GM18861 (cell line): ENCODE measurements around the gene SDCCAG8.
"Not testable (repeated sequence)": the region's sequence is repeated elsewhere in the genome, so short reads cannot be mapped to it uniquely, and the experiment has no call there.

Experiments
- ATAC-seq: cut with Tn5 transposase; IDR thresholded peaks from one replicate; pipeline ENCODE4 v1.9.1; 2021; ENCODE audit not compliant: unreplicated experiment

Gene SDCCAG8

GRCh38 chr1:243255791-243256512 is at the start of gene SDCCAG8:
SDCCAG8 (plus strand) TSS chr1:243256041; CDS start chr1:243256174, 133 bp downstream.
- peak; percentile 82 for ATAC-seq

- ATAC-seq: not testable (repeated sequence)
These were observed 43.9 kb upstream of the SDCCAG8 start for GRCh38 chr1:243211984-243212383.

- ATAC-seq: no peak
These were observed 42.6 kb upstream of the SDCCAG8 start for GRCh38 chr1:243213045-243213787.

DNA sequence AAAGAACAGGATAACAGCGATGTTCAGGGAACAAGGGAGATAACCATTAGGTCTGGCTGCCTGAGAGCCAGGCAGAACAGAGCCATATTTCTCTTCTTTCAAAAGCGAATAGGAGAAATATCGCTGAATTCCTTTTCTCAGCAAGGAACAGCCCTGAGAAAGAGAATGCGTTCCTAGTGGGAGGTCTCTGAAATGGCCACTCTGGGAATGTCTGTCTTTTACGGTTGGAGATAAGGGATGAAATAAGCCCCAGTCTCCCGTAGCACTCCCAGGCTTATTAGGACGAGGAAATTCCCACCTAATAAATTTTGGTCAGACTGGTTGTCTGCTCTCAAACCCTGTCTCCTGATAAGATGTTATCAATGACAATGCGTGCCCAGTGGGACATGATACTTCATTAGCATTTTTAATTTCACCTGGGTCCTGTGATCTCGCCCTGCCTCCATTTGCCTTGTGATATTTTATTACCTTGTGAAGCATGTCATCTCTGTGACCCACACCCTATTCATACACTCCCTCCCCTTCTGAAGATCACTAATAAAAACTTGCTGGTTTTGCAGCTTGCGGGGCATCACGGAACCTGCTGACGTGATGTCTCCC is 40.5 kb upstream of the SDCCAG8 start:
- ATAC-seq: not testable (repeated sequence)

GRCh38 chr1:243216741-243217140 is 39.1 kb upstream of the SDCCAG8 start:
- ATAC-seq: no peak

DNA sequence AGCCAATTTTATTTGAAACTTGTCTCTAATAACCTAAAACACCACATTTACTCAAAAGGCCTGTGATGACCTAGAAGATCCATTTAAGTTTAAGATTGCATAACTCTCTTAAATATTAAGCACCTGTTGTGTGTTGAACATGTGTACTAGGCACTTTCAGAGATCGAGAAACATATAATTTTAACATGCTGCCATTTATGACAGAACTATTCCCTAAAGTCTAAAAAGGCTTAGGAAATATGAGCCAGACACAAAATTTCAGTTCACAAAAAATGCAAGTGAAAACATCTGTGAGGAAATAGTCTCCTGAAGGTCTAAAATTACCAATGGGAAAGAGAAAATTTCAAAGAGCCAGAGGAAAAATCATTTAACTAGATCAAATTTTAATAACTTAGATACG is 38.5 kb upstream of the SDCCAG8 start:
- no peak for ATAC-seq

DNA sequence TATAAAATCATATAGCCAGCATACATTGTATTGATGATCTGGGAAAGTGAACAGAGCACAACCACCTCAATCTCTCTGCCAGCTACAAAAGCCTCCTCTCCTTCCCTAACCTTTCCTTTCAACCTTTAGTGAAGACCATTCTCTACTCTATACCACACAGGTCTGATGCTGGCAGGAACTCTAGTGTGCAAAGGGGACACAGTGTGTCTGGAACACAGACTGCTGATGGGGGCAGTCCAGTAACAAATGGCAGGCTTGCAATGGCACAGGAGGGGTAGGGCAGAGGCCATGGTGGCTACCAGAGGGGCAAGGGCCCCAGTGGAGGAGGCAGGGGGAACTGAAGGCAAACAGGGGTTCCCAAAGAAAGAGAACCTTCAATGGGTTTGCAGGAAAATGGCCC is 37.8 kb upstream of the SDCCAG8 start:
- no peak for ATAC-seq

- ATAC-seq: no peak
These were observed 28.2 kb upstream of the SDCCAG8 start for GRCh38 chr1:243227622-243228021.

DNA sequence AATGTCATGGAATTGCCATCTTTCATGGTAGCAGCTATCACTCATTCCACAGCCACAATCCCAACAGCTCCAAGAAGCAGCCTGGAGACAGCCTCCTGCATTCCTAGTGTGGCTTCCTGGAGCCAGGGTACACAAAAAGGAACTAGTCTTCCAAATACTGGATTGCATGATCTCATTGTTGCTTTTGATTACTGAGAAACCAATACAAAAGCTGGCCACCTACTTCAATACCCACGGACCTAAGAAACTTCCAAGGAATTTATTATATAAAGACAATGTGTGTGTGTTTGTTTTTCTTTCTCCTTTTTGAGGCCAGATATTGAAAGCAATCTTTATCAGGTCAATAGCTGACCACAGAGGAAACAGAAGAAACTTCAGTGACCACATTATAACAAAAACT is 26.3 kb upstream of the SDCCAG8 start:
- no peak for ATAC-seq

DNA sequence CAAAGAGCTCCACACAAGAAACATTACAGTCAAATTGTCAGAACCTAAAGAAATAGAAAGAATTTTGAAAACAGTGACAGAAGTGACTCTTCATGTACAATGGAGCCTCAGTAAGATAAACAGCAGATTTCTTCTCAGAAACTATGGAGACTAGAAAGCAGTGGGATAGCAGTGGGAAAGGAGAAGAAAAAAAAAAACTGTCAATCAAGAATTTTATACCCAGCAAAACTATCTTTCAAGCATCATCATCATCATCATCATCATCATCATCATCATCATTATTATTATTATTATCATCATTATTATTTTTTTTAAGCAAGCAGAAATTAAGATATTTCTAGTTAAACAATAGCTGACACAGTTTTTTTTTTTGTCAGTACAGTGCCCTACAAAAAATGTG is 24.9 kb upstream of the SDCCAG8 start:
- ATAC-seq: no peak

GRCh38 chr1:243233908-243234307 is 21.9 kb upstream of the SDCCAG8 start:
- no peak for ATAC-seq

- no peak for ATAC-seq
These were observed 20.7 kb upstream of the SDCCAG8 start for GRCh38 chr1:243234978-243235647.

DNA sequence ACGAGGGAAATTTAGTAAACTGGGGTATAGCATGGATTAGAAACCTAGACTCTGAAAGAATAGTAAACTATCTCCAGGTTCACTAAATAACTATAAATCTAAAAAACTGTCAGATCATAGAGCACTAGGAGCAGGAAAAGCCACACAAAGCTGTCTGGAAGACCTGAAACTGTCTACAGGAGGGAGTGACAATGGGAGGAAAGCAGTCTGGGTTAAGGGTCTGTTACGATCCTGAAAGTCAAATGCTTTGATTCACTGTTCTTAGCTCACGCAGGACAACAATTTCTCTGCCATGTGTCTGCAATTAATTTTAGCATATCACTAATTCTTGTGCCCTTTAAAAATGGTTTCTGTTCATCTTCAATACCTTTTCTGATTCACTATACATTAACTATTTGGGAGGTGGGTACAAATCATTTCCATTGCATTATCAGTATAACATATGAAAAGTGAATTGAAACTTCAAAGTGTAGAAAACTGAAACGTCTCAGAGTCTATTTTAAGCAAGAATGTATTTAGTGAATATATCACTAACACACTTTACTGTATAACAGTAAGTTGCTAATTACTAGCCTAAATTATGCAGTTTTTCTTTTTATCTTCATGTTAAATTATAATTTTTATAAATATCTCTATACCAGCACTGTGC is 19.1 kb upstream of the SDCCAG8 start:
- ATAC-seq: peak; percentile 90

DNA sequence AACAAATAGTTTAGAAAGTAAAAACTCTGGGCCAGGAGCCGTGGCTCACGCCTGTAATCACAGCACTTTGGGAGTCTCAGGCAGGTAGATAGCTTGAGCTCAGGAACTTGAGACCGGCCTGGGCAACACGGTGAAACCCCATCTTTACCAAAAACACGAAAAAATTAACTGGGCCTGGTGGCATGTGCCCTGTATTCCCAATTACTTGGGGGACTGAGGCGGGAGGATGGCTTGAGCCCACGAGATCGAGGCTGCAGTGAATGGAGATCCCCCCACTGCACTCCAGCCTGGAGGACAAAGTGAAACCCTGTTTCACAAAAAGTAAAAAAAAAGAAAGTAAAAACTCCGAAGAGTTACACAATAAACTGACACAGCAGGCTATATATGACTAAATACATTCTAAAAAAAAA is 11.4 kb upstream of the SDCCAG8 start:
- ATAC-seq: peak; percentile 60

DNA sequence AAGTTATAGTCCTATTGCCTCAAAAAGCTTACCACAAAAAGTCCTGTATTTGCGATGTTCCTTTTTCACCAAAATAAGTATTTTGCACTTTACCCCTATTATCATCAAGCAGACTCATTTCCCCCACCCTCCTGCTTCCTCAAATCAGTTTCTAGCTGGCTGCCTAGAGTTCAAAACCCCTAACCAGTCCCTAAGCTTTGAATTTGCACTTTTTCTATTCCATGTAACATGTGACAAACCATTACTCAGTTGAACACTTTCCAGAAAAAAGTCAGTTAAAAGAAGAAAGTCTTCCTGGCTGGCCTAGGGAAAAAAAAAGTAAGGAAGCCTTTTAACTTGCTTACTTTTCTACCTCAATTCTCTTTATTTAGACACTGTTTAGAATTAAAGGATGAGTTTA is 8.9 kb upstream of the SDCCAG8 start:
- ATAC-seq: no peak

DNA sequence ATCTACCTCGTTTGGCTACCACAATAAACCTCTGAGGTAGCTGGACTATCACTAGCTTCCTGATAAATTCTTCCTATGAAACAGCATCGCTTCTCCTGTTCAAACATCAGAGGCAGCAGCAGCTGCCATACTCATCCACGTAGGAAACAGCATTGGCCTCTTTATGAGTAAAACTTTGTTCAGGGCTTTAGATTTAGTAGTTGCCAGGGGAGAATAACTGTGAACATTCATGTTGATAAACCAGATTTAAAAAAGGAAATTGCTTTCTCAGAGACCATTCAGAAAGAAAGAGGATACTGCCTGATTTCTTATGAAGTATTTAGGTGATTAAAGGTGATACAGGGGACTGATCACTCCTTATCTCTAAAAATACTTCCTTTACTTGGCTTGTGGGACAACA is 7.9 kb upstream of the SDCCAG8 start:
- no peak for ATAC-seq

- ATAC-seq: no peak
These were observed 6.6 kb upstream of the SDCCAG8 start for GRCh38 chr1:243249214-243249613.

DNA sequence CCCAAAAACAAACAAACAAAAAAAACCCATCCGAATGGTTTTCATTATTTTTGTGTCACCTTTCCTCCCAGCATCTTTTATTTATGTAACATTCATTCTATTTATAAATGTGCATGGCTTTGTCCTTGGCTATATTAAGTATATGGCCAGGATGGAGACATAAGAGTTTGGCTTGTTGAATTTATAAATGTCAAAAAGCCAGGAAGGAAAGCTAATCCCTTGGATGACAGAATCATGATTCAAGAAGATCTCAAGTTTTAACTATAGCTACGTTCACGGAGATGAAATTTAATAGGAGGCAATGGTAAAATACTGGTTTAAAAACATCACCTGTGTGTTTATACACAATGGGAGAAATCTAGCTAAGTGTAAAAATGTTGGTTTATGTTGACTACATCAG is 5.7 kb upstream of the SDCCAG8 start:
- ATAC-seq: no peak

GRCh38 chr1:243251539-243251938 is 4.3 kb upstream of the SDCCAG8 start:
- no peak for ATAC-seq

DNA sequence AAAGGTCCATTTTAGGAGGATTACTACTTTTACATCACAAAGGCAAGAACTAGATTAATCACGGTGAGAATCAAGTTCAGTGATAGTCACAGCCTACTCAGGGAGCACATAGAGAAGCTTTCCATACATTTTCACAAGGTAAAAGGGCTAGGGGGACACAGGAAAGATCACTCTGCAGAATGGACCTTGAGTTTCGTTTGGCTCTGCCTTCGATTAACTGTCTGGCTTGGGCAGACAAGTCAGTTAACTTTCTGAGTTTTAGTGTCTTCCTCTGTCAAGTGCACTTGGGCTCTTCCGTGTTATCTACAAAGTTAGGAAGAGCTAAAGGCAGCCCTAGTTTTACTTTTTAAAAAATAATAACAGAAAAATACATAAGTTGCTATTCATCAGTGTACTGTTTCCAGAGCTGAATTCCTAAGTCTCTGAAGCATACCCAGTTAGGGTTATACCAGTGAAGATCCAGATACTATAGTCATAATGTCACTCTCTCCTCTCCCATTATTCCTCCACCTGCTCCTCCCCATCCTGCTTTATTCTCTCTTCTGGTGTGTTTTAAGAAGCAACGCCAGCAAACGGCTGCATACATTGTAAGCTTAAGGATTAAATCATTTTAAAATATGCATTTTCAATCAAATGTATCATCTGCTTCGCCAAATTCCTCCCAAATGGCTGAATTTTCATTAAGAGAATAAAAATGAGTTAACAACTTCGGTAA is 2.5 kb upstream of the SDCCAG8 start:
- no peak for ATAC-seq

DNA sequence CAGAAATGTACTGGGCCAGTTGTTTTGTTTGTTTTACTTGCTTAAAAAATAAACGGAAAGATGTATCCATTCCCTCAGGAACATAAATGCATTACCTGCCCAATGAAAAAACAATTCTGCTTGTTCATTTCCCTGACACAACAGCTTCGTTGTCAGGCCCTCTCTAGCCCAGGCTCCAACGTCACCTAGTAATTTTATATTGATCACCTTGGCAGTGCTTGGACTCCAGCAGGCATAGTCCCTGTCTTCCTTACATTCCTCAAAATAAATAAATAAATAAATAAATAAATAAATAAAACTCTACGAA is 2.0 kb upstream of the SDCCAG8 start:
- no peak for ATAC-seq
